Measurements from ENCODE around the gene SERPING1.

Gene SERPING1

GRCh38 chr11:57615308-57615707, 17.8 kb downstream of the SERPING1 start:
- TF ChIP-seq CTCF (IDR thresholded peaks at IDR 0.05; ENCODE audit: poor library complexity, severe bottlenecking) = no peak
- no peak overlapping the region for H3K4me3 ChIP-seq (ENCODE audit: severe bottlenecking)
- no peaks in the 10 kb centered on the region for H3K36me3 ChIP-seq (ENCODE audit: low read depth)
- no peak for DNase-seq (ENCODE audit: low spot score)
- no peak for ATAC-seq (ENCODE audit: low read depth)
- H3K27ac ChIP-seq (ENCODE audit: poor library complexity, severe bottlenecking) = no peak overlapping the region
- no peaks in the 10 kb centered on the region for H3K27me3 ChIP-seq (ENCODE audit: insufficient read depth, poor library complexity, severe bottlenecking)
- peaks cover 3% of the 10 kb centered on the region for H3K4me1 ChIP-seq (ENCODE audit: insufficient read depth, poor library complexity, severe bottlenecking)
- H3K9me3 ChIP-seq (ENCODE audit: severe bottlenecking) = no peaks in the 10 kb centered on the region

- no peak for DNase-seq (ENCODE audit: low spot score)
- no peaks in the 10 kb centered on the region for H3K36me3 ChIP-seq (ENCODE audit: low read depth)
- TF ChIP-seq CTCF (IDR thresholded peaks at IDR 0.05; ENCODE audit: poor library complexity, severe bottlenecking) = no peak
- H3K4me3 ChIP-seq (ENCODE audit: severe bottlenecking) = no peak overlapping the region
- H3K27me3 ChIP-seq (ENCODE audit: insufficient read depth, poor library complexity, severe bottlenecking) = no peaks in the 10 kb centered on the region
- no peak for ATAC-seq (ENCODE audit: low read depth)
- no peak overlapping the region for H3K27ac ChIP-seq (ENCODE audit: poor library complexity, severe bottlenecking)
- no peaks in the 10 kb centered on the region for H3K9me3 ChIP-seq (ENCODE audit: severe bottlenecking)
- peaks cover 3% of the 10 kb centered on the region for H3K4me1 ChIP-seq (ENCODE audit: insufficient read depth, poor library complexity, severe bottlenecking)
Observed at GRCh38 chr11:57616595-57616994, 19.1 kb downstream of the SERPING1 start.

- H3K36me3 ChIP-seq (ENCODE audit: low read depth) = no peaks in the 10 kb centered on the region
- no peak for TF ChIP-seq CTCF (IDR thresholded peaks at IDR 0.05; ENCODE audit: poor library complexity, severe bottlenecking)
Observed at GRCh38 chr11:57618438-57618837, 21.0 kb downstream of the SERPING1 start.

GRCh38 chr11:57619331-57619730, 21.8 kb downstream of the SERPING1 start:
- no peaks in the 10 kb centered on the region for H3K9me3 ChIP-seq (ENCODE audit: severe bottlenecking)
- no peak for TF ChIP-seq CTCF (IDR thresholded peaks at IDR 0.05; ENCODE audit: poor library complexity, severe bottlenecking)
- H3K4me3 ChIP-seq (ENCODE audit: severe bottlenecking) = no peak overlapping the region
- ATAC-seq (ENCODE audit: low read depth) = no peak
- no peaks in the 10 kb centered on the region for H3K27me3 ChIP-seq (ENCODE audit: insufficient read depth, poor library complexity, severe bottlenecking)
- peaks cover 3% of the 10 kb centered on the region for H3K4me1 ChIP-seq (ENCODE audit: insufficient read depth, poor library complexity, severe bottlenecking)
- no peak overlapping the region for H3K27ac ChIP-seq (ENCODE audit: poor library complexity, severe bottlenecking)
- H3K36me3 ChIP-seq (ENCODE audit: low read depth) = no peaks in the 10 kb centered on the region
- no peak for DNase-seq (ENCODE audit: low spot score)

More at GRCh38 chr11:57618438-57618837, 21.0 kb downstream of the SERPING1 start:
- H3K4me1 ChIP-seq (ENCODE audit: insufficient read depth, poor library complexity, severe bottlenecking) = peaks cover 3% of the 10 kb centered on the region
- H3K4me3 ChIP-seq (ENCODE audit: severe bottlenecking) = no peak overlapping the region
- H3K27ac ChIP-seq (ENCODE audit: poor library complexity, severe bottlenecking) = no peak overlapping the region
- no peaks in the 10 kb centered on the region for H3K9me3 ChIP-seq (ENCODE audit: severe bottlenecking)
- H3K27me3 ChIP-seq (ENCODE audit: insufficient read depth, poor library complexity, severe bottlenecking) = no peaks in the 10 kb centered on the region
- DNase-seq (ENCODE audit: low spot score) (no peak), ATAC-seq (ENCODE audit: low read depth) (no peak; the same call in 2 of the 3 replicates)

GRCh38 chr11:57620467-57620866, 23.0 kb downstream of the SERPING1 start:
- H3K36me3 ChIP-seq (ENCODE audit: low read depth) = no peaks in the 10 kb centered on the region
- H3K4me1 ChIP-seq (ENCODE audit: insufficient read depth, poor library complexity, severe bottlenecking) = peaks cover 3% of the 10 kb centered on the region
- DNase-seq (ENCODE audit: low spot score) = no peak

More at GRCh38 chr11:57620467-57620866, 23.0 kb downstream of the SERPING1 start:
- Histone ChIP-seq H3K27me3 (ENCODE audit: insufficient read depth, poor library complexity, severe bottlenecking) (no peaks in the 10 kb centered on the region), H3K9me3 (ENCODE audit: severe bottlenecking) (no peaks in the 10 kb centered on the region), H3K27ac (ENCODE audit: poor library complexity, severe bottlenecking) (no peak overlapping the region), H3K4me3 (ENCODE audit: severe bottlenecking) (no peak overlapping the region)
- TF ChIP-seq CTCF (IDR thresholded peaks at IDR 0.05; ENCODE audit: poor library complexity, severe bottlenecking) = no peak
- ATAC-seq (ENCODE audit: low read depth) = no peak

Data from RWPE2 (cell line).